Right renal cortex interstitium (tissue), 3 donors: ENCODE measurements around the gene AP2A2. TPM values are rescaled to one million over a fixed set of nuclear protein-coding genes. Genes with fewer than 3 reads are reported as not detected.
"Not testable (repeated sequence)": the region's sequence is repeated elsewhere in the genome, so short reads cannot be mapped to it uniquely, and the experiment has no call there.

ENCODE experiments used
- DNase-seq, 3 donors: peaks; one replicate each; pipeline ENCODE4 v3.0.0-alpha.2; 2013; ENCODE audit warnings: low read depth in 3 of 3, low spot score in 2 of 3
- polyA plus RNA-seq, 3 donors: library from polyadenylated mRNA; unstranded; fragments of 120-200 nt; gene quantifications; one replicate each; pipeline ENCODE4 v1.2.1, GENCODE V29; 2013; ENCODE audit not compliant: insufficient read length in 3 of 3

The AP2A2 gene
- polyA plus RNA-seq, 3 donors, result 96.8 to 99.9 (median 98.5) TPM

- DNase-seq, result no peak
Observed at GRCh38 chr11:1010551-1011319, 85.1 kb downstream of the AP2A2 start.

DNA sequence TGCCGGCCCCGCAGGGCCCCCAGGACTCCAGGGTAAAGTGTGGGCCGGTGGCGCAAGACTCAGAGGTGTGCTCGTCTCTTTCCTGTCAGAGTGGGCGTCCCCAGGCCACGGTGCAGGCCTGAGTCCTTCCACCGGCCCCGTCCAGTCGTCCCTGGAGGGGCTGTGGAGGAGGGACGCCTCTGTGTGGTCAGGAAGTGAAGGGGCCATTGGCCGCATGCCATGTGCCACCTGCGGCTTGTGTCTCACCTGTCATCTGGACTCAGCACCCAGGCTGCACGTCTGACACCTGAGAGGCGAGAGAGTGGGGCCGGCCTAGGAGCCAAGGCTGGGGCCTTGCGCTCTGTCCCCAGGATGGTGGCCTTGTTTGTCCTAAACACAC lies 85.6 kb downstream of the AP2A2 start:
- no peak for DNase-seq

DNA sequence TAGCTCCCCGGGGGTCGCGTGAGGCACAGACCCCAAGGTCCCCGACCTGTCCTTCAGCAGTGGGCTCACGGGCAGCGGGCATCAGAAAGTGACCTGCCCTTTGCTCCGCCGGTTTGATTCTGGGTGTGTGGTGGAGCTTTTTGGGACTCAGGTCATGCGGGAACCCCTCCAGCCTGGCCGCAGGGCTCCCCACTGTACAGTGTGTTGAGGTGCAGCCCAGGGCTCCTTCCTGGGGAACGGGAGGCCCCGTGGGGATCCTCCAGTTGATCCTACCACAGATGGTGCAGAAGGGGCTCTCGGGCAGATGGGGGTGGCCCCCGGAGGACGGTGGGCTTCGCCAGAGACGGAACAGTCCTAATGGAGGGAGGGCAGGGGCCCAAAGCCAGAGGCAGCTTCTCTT lies 86.6 kb downstream of the AP2A2 start:
- no peak for DNase-seq

GRCh38 chr11:1012740-1013630 lies 87.3 kb downstream of the AP2A2 start:
- no peak for DNase-seq

GRCh38 chr11:1013631-1013935 lies 87.9 kb downstream of the AP2A2 start:
- DNase-seq, result no peak

DNA sequence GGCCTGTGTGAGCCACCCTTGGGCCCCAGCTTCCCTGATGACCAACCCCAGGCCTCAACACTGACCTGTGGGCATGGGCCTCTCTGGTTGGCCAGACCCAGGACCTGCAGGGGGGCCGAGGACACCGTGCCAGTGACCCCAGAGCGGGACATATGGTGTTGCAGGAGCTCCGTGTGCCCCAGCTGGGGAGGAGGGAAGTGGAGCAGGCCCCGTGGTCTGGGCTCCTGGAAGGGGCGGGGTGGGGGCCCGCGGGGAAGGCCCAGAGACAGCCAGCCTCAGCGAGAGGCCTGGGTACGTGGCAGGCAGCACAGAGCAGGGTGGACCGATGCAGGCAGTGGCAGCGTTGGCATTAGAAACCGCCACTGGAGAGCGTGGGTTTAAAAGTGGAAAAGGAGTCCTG lies 88.6 kb downstream of the AP2A2 start:
- DNase-seq, result no peak

GRCh38 chr11:1015064-1015463 lies 89.4 kb downstream of the AP2A2 start:
- DNase-seq, result no peak

DNA sequence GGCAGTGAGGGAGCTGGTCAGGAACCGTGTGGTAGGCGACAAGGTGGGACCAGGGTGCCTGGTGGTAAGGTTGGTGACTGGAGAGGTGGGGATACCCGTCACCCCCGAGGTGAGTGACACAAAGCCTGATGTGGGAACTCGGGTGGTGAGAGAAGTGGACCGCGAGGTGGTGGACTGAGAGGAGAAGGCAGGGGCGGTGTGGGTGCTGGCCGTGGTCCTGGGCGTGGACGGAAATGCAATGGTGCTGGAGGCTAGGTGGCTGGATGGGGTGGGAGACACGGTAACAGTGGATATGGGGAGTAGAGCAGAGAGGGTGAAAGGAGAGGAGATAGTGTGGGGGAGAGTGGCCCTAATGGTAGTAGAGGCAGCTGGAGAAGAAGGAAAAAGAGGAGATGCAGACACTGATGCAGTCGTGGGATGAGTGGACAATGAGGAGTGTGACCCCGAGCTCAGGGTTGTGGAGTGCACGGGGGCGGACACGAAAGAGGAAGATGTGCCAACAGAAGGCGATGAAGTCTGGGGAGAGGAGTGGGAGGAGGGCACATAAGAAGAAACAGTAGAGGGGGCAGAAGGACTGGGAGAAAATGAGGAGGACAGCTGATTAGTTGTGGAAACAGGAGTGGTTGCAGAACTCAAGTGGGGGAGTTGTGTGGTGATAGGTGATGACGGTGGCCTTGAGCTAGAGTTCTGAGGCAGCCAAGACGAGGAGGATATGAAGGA lies 90.3 kb downstream of the AP2A2 start:
- DNase-seq, result no peak

DNA sequence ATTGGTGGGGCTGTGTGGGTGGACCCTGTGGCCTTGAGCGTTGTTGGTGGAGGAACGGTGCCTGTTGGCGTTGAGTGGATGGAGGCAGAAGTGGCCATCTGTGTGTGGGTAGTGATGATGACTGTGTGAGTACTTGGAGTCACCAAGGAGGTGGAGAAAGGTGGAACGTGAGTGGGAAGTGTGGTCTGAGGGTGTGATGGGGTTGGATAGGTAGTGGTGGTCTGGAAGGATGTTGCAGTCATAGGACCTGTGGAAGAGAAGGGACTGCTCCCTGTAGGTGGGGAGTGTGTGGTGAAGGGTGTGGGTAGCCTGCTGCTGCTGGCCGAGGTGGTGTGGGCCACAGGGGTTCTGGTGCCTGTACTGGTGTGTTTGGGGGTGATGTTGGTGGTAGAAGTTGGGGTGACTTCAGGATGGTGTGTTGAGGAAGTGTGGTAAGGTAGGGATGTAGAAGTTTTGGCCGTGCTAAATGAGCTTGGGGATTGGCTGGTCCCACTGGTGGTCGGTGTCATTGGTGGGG lies 91.0 kb downstream of the AP2A2 start:
- not testable (repeated sequence) for DNase-seq

GRCh38 chr11:1017269-1018005 lies 91.8 kb downstream of the AP2A2 start:
- DNase-seq, result no peak

DNA sequence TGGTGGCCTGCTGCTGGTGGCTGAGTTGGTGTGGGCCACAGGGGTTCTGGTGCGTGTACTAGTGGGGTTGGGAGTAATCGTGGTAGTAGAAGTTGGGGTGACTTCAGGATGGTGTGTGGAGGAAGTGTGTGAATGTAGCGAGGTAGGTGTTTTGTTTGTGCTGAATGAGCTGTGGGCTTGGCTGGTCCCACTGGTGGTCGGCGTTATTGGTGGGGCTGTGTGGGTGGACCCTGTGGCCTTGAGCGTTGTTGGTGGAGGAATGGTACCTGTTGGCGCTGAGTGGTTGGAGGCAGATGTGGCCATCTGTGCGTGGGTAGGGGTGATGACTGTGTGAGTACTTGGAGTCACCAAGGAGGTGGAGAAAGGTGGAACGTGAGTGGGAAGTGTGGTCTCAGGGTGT lies 92.4 kb downstream of the AP2A2 start:
- no peak for DNase-seq

- DNase-seq, result no peak
Observed at GRCh38 chr11:1019321-1019910, 93.7 kb downstream of the AP2A2 start.

GRCh38 chr11:1020211-1020905 lies 94.7 kb downstream of the AP2A2 start:
- no peak for DNase-seq

DNA sequence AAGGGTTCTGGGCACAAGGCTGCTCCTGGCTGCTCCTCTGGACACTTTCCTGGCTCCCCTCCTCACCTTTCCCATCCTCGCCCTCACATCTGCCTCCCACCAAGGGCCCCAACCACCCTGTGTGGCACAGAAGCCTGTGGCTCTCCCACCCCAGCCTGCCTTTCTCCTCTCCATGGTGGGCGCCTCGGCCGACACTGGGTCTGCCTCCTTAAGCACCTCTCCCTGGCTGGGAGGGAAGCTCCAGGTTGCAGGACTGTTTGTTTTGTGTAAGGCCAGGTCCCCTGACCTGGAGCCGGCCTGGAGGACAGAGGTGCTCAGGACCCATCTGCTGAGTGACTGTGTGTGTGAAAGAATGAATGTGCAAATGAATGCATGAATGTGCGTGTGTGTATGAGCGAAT lies 96.7 kb downstream of the AP2A2 start:
- DNase-seq, result no peak

DNA sequence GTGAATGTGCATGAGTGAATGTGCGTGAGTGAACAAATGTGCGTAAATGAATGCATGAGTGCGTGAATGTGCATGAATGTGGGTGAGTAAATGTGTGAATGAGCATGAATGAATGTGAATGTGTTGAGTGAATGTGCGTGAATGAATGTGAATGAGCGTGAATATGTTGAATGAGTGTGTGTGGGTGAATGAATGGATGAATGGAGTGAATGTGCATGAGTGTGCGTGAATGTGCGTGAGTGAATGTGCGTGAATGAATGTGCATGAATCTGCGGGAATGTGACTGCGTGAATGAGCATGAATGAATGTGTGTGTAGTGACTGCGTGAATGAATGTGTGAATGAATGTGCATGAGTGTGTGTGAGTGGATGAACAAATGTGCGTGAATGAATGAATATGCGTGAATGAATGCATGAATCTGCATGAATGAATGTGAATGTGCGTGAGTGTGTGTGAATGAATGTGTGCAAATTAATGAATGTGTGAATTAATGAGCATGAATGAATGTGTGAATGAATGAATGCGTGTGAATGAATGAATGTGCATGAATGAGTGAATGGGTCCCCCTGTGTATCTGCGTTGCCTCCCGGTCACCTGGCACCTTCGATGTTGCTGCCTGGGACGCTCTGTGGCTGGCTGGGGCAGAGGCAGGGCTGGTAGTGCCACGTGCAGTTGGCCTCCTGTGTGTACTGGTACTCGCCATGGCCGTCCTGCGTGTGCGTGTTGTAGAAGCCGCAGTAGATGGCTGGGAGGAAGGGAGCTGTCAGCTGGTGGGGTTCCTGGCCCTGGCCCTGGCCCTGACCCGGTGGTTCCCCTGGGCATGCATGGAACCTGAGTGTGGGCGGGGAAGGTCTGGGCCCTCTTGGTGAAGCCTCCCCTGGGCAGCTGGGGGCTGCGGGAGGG lies 97.5 kb downstream of the AP2A2 start:
- DNase-seq, result no peak

GRCh38 chr11:1023811-1024596 lies 98.3 kb downstream of the AP2A2 start:
- DNase-seq, result no peak

- no peak for DNase-seq
Observed at GRCh38 chr11:1024597-1025409, 99.1 kb downstream of the AP2A2 start.
